Psoas muscle (tissue), 8 donors: ENCODE measurements around the gene CLPSL2. TPM values are rescaled to one million over a fixed set of nuclear protein-coding genes. Genes with fewer than 3 reads are reported as not detected.

ENCODE experiments used
- ATAC-seq, 4 donors: fragments of 200-7000 bp; cut with Tn5 transposase; one replicate each; pipeline ENCODE4 v1.9.1; 2020; ENCODE audit warnings: moderate library complexity in 3 of 4, mild to moderate bottlenecking in 2 of 4
- DNase-seq, 2 donors: peaks; one replicate each; pipeline ENCODE4 v3.0.0-alpha.2; 2020
- H3K27ac ChIP-seq: fragments of 200-600 bp; one replicate; pipeline ENCODE4 v1.8.0; 2022
- H3K27me3 ChIP-seq, 3 donors: fragments of 200-600 bp in 1 of 3; one replicate each; pipeline versions ENCODE4 v1.6.1 to v1.8.0; 2013 to 2022; ENCODE audit warnings: low read length in 2 of 3, mild to moderate bottlenecking in 2 of 3, moderate library complexity in 1 of 3; ENCODE audit not compliant: insufficient read depth in 3 of 3
- H3K36me3 ChIP-seq, 2 donors: fragments of 200-600 bp in 1 of 2; one replicate each; pipeline versions ENCODE4 v1.6.1 to v1.8.0; 2013 to 2022; ENCODE audit warnings: low read depth in 1 of 2, mild to moderate bottlenecking in 1 of 2, moderate library complexity in 1 of 2; ENCODE audit not compliant: insufficient read depth in 1 of 2
- H3K4me1 ChIP-seq: fragments of 200-600 bp; one replicate; pipeline ENCODE4 v1.8.0; 2022
- H3K4me3 ChIP-seq: fragments of 200-600 bp; one replicate; pipeline ENCODE4 v1.8.0; 2022; ENCODE audit warnings: mild to moderate bottlenecking
- H3K9me3 ChIP-seq: fragments of 200-600 bp; one replicate; pipeline ENCODE4 v1.8.0; 2022
- WGBS, 3 donors: extraction: QIAGEN DNeasy Blood & Tissue Kit; methylation state at CpG; one replicate each; pipeline versions ENCODE4 v1.1.6 to v1.1.7; 2013; 5-methylcytosine and 5-hydroxymethylcytosine counted together
- intact Hi-C, 2 donors: fragments of 100-400 bp; cut with DNase I; formaldehyde crosslinking; loops; one replicate each; pipeline versions ENCODE4 v1.11.0 to v1.14.2; 2022
- polyA plus RNA-seq, 3 donors: library from polyadenylated mRNA; stranded (reverse); fragments of 200-250 nt; gene quantifications; one replicate each; pipeline ENCODE4 v1.2.3, GENCODE V29; 2013
- total RNA-seq, 4 donors: library from RNA; stranded (reverse); fragmentation: NEBNext Ultra II Directional in 2 of 4; extraction: Animal tissue kit (Norgen Biotek cat#: 25700) in 2 of 4; gene quantifications; one replicate each; pipeline versions ENCODE4 v1.2.1 to v1.2.4, GENCODE V29; 2021 to 2023
- TF ChIP-seq, protein P1 (sequence below): fragments of 200-600 bp; IDR thresholded peaks from one replicate; pipeline ENCODE4 v1.8.0; 2022; ENCODE audit warnings: antibody characterized with exemption
- donor health status: healthy with polysubstance abuse.
- donor health status: DM: no; HTN: no; CAD: no; lungs with moderate emphysema.
- donor health status: Bipolar disorder and iron deficiency.
- donor health status: healthy.
- donor health status: DM: yes; HTN: yes; CAD: no.
- donor health status: DM: no; HTN: no; CAD: no.
- donor health status: DM: no; HTN: no; CAD: no.
- donor health status: DM: yes; HTN: yes; CAD: no.

Gene CLPSL2
- total and polyA plus RNA-seq, 7 donors: not detected

DNA sequence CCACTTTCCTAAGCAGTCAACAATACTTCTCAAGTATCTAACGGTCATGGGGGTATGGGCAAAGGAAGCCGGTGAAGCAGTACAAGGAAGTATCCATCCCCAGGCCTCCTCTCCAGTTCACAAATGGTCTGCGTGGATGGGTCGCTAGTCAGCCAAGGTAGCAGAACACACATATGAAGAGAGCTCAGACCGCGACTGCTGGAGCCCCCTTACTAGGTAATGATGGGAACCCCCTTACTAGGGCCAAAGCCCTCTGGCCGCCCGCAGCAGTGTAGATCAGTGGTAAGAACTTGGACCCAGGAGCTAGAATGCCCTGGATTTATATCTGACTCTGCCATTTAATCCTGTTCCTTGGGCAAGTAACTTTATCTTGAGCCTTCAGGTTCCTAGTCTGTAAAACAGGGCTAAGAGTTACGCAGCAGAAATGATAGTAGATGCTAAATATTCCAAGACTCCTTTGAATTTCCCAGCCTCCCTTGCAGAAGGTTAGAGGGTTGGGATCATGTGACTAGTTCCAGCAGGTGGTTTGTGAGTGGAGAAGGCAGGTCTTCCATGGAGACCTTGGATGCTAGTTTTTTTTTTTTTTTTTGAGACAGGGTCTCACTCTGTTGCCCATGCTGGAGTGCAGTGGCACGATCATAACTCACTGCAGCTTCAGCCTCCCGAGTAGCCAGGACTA, 2.1 kb upstream of the CLPSL2 start:
- H3K4me3 ChIP-seq: no peak overlapping the region
- no peaks in the 10 kb centered on the region for H3K4me1 ChIP-seq
- WGBS, 3 donors: 75 to 89% (median 81%) methylated on average over 11 of the region's 11 CpGs
- H3K9me3 ChIP-seq: no peaks in the 10 kb centered on the region
- peaks cover 0 to 34% (median 13%) of the 10 kb centered on the region in 3 donors for H3K27me3 ChIP-seq
- ATAC-seq: no peak
- DNase-seq: no peak
- intact Hi-C loops: no loop called here
- TF ChIP-seq, protein P1, sequence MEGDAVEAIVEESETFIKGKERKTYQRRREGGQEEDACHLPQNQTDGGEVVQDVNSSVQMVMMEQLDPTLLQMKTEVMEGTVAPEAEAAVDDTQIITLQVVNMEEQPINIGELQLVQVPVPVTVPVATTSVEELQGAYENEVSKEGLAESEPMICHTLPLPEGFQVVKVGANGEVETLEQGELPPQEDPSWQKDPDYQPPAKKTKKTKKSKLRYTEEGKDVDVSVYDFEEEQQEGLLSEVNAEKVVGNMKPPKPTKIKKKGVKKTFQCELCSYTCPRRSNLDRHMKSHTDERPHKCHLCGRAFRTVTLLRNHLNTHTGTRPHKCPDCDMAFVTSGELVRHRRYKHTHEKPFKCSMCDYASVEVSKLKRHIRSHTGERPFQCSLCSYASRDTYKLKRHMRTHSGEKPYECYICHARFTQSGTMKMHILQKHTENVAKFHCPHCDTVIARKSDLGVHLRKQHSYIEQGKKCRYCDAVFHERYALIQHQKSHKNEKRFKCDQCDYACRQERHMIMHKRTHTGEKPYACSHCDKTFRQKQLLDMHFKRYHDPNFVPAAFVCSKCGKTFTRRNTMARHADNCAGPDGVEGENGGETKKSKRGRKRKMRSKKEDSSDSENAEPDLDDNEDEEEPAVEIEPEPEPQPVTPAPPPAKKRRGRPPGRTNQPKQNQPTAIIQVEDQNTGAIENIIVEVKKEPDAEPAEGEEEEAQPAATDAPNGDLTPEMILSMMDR: no peak
- no peak overlapping the region for H3K27ac ChIP-seq
- no peaks in the 10 kb centered on the region for H3K36me3 ChIP-seq

DNA sequence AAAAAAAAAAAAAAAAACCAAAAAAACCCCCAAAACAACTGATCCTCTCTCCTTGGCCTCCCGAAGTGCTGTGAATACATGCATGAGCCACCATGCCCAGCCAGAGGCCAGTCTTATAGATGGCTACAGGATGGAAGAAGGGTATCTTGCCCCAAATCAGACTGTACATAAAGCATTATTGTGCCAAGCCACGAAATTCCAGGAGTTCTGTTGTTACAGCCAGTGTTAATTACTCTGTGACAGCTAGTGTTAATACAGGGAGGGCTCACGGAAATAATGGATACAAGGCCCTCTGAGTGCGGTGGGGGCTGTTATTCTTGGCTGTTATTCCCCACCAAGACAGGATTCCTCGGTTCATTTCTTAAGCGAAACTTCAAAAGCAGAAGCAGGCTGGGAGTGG, 1.4 kb upstream of the CLPSL2 start:
- no peaks in the 10 kb centered on the region for H3K36me3 ChIP-seq
- H3K27me3 ChIP-seq: peaks cover 0 to 42% (median 16%) of the 10 kb centered on the region in 3 donors
- H3K4me3 ChIP-seq: no peak overlapping the region
- no peak for DNase-seq
- no peak overlapping the region for H3K27ac ChIP-seq
- no peak for ATAC-seq
- H3K9me3 ChIP-seq: no peaks in the 10 kb centered on the region
- intact Hi-C loops: no loop called here
- H3K4me1 ChIP-seq: no peaks in the 10 kb centered on the region
- 64 to 75% (median 73%) methylated on average over 6 of the region's 6 CpGs for WGBS, 3 donors
- TF ChIP-seq, protein P1: no peak

- Histone ChIP-seq H3K27me3 (peaks cover 0 to 54% (median 16%) of the 10 kb centered on the region in 3 donors), H3K27ac (no peak overlapping the region), H3K4me3 (no peak overlapping the region), H3K4me1 (no peaks in the 10 kb centered on the region), H3K9me3 (no peaks in the 10 kb centered on the region), H3K36me3 (no peaks in the 10 kb centered on the region)
- no peak for DNase-seq
- intact Hi-C loops: no loop called here
- 72 to 82% (median 77%) methylated on average over 10 of the region's 10 CpGs for WGBS, 3 donors
- ATAC-seq: no peak
- TF ChIP-seq, protein P1: no peak
These were observed 1.1 kb downstream of the CLPSL2 start for GRCh38 chr6:35777356-35778102.

- WGBS, 3 donors: 46 to 90% (median 54%) methylated on average over 2 of the region's 2 CpGs
- TF ChIP-seq, protein P1: no peak
- H3K36me3 ChIP-seq: no peaks in the 10 kb centered on the region
- peaks cover 0 to 58% (median 16%) of the 10 kb centered on the region in 3 donors for H3K27me3 ChIP-seq
- no peak overlapping the region for H3K27ac ChIP-seq
- no peaks in the 10 kb centered on the region for H3K9me3 ChIP-seq
- H3K4me3 ChIP-seq: no peak overlapping the region
- no peak for ATAC-seq
- intact Hi-C loops: no loop called here
- DNase-seq: no peak
- no peaks in the 10 kb centered on the region for H3K4me1 ChIP-seq
These were observed 2.0 kb downstream of the CLPSL2 start for GRCh38 chr6:35778437-35778836.
